CD4-positive, alpha-beta T cell treated with Interleukin-10 for 1 hour (primary cell): Measurements from ENCODE around the gene PHC2.

Experiments
- DNase-seq: peaks from one replicate; pipeline ENCODE4 v3.0.0-alpha.2; 2020

The PHC2 gene

DNA sequence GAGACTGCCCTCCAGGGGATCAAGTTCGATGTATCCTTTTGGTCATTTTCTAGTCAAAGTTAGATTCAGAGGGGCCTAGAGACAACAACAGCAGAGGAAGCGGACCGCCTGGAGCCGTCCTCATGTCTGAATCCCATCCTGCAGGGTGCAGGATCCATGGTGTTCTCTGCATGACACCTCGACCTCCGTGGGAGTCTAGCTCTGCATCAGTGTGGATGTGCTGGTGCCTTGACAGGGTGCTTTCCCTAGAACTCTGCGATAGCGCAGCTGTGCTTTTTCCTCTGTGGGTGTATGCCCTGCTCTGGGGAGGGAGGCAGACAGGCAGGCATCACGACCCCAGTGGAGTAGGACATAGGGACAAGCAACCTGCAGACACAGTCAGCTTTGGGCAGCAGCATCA, 61.8 kb downstream of the PHC2 start:
- DNase-seq, result no peak

DNA sequence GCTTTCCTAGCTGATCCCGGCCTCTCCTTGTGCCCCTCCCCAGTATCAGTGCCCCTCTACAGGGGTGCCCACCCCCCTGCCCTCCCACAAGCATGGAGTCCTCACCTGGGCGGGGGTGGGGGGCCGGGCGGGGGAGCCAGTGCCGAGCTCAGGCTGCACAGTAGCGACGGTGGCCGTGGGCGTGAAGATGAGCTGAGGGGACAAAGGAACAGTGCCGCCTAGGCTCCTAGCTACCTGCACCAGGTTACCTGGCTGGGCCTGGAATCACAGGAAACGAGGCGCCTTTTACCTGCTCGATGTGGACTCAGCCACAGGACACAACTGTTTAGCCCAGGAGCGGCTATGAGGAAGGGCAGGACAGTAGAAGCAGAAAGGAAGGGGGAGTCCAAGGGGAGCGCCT, 62.5 kb downstream of the PHC2 start:
- no peak for DNase-seq

DNA sequence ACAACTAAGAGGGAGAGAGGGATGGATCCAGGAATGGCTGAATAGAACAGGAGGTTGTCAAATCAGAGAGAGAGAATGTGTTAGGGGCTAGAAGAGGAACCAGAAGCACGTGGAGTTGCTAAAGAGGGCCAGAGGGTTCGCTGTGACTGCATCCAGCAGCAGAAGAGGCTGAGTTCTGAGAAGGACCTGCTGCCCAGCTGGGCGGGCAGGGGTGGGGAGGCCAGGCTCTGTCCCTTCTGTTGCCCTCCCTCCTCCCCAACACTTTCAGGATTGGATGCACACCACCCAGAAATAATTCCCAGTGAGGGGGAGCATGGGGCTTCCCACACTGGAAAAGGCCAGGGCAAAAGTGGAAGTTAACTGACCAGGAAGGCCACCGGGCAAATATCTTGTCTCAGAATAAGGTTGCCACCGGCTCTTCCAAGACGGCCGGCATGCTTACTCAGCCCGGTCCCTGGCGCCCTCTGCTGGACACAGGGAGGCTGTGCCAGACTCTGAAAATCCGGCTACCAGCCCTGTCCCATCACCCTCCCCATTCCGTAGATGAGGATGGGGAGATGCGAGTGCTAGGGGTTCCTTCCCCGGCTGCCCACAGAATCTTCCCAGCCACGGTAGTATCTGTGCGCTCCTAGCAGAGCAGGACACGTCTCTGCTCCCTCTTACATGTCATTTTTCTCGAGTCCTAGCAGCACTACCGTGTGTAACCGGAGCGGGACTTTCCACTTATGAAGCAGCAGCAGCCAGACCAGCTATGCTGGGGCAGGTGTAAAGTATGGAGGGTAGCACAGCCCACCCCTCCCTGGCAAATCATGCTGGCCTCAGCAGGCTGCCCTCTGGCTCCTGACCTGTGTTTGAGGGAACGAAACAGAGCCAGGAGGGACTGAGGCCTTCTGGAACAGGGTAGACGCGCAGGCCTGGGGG, 63.1 kb downstream of the PHC2 start:
- peak; percentile 86 for DNase-seq

DNA sequence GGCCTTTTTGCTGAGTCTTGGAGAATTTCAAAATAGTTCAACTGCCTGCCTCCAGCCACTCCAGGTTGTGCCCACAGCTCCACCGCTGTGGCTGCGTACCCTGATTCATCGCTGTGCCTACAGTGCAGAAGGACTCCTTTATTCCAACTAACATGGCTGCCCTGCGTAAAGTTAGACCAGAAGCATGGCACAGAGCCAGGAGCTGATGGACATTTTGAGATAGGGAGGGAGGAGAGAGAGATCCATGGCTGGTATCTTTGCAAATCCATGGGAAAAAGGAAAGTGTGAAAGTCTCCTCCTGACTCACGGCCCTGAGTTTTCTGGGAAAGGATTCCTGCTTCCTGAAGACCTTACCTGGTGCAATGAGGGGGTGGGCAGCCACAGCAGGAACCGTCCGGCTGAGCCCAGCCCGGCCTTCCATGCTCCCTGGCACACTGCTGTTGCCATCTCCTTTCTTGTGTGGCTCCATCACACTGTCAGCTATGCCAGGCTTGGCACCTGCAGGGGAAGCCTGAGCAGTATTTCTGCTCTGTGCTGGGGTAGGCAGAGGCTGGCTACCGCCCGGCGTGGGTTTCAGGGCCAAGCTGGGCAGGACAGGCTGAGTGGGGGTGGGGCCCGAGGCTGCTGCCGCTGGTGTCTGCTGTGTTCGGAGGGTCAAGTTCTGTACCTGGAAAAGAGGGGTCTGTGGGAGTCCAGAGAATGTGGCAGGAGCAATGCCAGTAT, 64.0 kb downstream of the PHC2 start:
- DNase-seq, result no peak

DNA sequence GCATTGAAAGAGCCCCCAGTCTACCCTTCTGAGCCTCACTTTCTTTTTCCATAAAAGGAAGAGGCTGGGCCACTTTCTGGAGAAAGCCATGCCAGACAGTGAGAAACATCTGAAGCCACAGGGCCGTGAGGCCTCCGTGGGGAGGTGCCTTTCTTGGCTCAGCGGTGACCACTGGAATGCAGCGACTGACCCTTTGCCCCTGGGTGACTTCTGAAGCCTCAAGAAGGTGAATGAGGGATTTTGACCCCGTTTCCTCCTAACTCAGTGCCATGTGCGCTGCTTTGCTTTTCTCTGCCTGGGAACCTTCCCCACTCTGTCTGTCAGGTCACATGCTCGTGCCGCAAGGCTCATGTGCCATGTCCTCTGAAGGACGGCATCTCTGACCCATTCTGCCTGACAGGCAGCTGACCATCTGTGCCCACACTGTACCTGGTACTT, 65.3 kb downstream of the PHC2 start:
- DNase-seq, result no peak

DNA sequence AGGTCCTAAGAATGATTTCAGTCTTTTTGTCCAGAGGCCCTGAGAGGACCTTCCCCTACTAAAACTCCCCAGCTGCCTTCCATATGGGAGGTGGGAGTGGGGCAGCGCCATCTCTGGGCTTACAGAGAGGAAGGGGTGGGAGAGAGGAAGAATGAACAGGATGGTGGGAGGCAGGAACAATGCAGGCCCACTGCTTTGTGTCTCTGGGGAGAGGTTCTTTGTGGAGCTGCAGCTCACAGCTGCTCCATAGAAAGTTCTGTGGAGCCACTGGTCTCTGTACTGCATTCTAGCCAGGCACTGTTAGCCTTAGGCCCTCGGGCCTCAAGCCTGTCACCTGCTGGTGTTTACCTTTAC, 66.4 kb downstream of the PHC2 start:
- no peak for DNase-seq

DNA sequence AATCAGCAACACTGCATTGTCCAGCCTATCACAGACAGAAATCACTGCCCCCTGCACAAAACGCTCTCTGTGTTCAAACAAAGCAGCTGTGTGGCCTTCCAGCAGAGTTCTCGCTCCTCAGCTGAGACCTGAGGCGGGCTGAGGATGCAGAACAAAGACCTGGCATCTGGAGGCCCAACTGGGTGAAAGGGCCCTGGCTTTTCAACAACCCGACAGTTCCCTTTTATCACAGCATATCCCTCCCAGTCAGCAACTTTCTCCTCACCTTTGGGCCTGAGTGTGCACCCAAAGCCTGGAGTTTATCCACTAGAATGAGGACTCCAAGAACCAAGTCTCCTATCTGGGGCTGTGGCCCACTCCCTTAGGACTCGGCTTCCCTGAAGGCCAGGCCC, 67.4 kb downstream of the PHC2 start:
- no peak for DNase-seq

DNA sequence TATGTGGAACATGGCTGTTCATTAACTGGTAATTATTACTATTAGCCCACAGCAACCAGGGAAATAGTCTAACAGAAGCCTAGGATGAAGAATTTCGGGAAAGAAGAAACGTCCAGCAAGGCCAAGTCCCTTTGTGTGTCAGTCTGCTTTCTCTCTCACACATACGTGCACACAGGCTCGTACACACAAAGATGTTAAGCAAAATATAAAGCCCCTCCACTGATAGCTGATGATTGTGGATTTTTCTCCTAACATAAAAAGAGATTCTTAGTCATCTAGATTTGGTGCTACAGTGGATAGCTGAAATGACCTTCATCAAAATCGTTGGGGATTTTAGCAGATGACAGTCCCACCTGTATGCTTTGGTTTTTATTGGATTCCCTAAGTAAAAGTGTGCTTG, 67.9 kb downstream of the PHC2 start:
- DNase-seq, result no peak

DNA sequence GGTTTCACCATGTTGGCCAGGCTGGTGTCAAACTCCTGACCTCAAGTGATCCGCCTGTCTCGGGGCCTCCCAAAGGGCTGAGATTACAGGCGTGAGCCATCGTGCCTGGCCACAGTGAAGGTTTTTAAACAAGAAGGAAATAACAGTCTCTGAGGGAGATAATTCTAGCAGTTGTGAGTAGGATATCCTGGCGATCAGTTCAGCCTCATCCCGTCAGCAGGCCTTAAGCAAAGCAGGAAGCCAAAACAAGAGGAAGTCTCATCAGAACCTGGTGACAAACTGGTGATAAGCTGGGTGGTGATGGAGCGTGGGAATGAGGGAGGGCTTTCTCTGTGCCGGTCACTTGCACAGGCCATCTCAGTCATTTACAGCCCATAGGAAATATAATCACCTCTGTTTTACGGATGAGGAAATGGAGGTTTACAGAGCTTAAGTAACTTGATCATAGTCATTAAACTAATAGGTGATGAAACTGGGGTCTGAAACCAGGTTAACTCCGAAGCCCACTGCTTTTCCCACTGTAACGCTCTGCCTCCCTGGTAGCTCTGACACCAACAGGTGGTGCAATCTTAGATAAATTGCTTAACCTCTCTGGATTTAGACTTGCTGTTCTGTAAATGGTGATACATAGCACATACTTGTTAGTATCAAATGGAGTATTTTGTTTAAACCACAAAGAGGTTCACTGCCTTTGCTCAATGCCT, 69.2 kb downstream of the PHC2 start:
- no peak for DNase-seq

DNA sequence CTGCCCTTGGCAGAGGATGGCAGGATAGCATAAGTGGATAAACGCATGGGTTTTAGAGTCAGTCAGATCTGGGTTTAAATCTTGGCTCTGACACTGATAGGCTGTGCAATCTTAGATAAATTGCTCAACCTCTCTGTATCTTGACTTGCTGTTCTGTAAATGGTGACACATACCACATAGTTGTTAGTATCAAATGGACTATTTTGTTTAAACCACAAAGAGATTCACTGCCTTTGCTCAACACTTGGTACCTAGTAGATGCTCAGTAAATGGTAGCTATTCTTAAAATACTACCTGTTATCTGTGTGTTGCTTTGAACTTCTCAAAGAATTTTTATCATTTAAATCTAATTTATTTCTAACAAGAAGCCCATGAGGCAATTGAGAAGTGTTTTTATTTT, 70.5 kb downstream of the PHC2 start:
- no peak for DNase-seq

DNA sequence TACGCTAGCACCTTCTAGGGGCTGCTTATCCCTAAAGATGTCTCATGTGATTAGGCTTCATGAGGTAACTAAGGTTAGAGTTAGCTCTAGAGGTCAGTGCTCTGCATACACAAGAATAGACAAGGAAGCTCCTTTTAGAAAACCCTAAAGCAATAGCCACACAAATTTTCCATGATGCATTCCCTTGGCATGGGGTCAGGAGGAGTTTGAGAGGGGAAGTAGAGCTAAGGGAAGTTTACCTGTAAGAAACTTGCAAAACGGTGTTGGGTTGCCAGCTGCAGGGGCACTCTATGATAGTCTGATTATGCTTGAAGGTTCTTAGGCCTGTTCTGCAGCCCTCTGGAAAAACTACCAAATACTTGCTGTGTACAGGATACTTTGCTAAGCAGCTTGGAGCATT, 71.0 kb downstream of the PHC2 start:
- no peak for DNase-seq

DNA sequence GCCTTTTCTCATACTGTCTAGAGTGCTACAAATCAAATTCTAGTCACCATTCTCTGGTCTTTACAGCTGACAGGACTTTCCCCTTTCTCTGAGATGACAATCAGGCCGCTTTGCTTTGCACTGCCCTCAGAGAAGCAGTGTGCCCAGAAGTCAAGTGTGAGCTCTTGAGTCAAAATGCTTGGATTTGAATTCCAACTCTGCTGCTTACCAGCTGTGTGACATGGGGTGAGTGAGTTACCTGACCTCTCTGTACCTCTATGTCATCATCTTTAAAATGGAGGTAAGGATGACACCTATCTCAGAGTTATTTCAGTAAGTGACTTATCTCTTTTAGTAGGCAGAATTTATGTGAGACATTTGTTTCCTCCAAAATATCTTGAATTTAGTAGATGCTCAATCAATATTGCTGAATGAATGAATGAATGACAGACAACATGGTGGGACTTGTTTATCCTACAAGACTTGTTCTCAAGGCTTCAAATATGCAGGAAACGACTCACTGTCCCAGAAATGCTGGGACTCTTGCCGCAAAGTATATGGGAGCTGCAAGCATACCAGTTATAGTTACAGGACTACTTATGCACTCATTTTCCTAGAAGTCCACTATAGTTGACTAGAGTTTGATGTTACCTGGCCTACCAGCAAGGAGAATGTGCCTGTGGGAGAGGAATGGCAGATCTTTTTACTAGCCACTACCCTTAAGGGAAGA, 71.9 kb downstream of the PHC2 start:
- DNase-seq, result no peak

DNA sequence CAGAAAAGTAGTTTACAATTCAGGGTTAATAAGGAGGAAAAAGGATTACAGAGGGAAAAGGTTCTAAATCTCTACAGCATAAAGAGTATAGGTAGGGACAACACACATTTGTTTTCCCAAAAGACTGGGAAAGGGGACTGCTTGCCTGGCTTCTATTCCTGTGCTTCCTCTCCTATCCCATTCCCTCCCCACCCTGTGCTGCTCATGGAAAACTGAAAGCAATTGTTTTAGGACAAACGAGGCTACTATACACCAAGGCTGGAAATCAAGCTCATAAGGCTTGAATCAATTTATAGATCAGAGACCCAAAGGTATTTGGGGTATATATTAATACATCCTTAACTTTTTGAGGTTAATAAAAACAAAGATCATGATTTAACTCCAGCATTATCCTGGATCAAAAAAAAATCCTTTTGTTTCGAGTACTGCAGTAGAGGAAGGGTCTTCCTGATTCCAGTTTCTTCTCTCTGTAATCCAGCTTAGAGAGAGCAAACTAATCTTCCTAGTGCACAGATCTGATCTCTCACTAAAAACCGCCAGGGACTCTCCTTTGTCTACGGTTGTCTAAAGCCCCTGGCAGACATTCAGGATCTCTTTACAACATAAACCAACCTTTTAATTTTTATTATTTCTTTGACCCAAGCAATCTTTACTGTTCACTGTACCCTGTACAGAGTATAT, 72.6 kb downstream of the PHC2 start:
- no peak for DNase-seq

DNA sequence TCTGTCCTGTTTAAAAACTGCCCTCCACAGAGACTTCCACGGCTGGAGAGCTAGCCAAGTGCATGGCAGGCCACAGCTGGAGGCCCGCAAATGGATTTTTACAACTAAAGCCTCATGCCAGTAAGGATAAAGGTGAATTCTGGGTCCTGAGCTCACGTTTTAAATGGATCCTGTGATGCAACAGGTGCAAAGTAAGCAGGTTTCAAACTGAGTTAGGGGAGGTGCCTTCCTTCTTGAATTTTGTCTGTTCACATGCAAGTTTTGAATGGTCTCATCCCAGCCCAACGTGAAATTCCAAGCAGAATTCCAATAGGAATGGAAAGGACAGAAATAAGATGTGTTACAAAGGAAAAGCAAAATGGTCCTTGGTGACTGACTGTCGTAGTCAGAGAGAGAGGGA, 73.8 kb downstream of the PHC2 start:
- DNase-seq, result no peak

DNA sequence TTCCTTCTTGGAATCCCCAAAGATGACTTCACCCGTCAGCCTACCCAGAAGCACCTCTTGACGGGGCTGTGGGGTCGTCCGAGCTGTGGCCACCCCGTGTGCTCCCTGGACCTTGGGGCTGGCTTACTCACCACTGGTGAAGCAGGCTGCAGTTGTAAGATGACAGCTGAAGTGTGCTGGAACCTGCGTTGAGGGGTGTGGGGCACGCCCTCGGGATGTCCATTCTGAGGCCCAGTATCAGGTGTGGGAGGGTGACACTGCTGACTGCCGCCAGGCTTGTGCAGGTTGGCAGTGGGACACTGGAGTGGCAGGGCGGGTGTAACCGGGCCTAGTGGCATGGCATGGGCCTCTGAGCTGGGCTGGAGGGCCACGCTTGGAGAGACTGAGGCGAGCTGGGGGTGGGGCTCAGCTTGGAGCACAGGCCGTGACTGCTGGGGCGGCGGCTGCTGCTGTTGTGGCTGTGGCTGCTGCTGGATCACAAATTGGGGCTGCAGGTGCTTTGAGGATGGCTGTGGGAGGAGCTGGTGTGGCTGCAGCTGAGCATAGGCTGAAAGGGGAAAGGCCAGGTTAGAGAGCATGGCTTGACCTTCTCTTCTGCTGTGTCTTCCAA, 76.1 kb downstream of the PHC2 start:
- no peak for DNase-seq

DNA sequence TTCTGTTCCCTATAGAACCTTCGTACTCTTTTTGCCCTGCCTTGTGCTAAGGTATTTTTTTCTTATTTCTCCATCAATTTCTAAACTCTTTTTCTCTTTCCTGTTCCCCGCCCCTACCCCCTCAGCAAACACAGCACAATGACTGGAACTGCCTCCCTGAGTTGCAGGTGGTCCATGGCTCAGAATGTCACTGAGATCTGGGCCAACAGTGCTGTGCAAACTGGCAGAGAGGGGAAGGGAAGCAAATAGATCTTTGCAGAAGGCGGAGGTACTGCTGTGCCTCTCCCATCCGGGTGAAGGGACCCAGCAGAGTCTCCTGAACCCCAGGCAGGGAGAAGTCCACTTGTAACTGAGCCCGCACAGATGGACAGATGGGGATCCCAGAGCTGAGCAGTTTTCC, 77.4 kb downstream of the PHC2 start:
- DNase-seq, result no peak

DNA sequence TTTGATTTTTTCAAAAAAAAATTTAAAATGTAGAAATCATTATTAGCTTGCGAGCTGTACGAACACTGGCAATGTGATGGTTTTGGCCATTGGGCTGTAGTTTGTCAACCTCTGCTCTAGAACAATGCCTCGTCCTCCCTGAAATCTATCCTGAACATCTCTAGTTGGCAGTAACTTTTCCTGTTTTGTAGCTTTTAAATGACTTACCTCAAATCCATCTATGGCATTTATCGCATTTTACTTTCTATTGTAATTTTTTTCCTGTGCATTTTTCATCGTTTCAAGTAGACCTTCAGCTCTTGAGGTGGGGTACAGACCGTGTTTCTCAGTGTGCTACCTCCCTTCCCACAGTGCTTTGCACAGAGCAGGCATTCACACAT, 79.6 kb downstream of the PHC2 start:
- DNase-seq, result no peak

DNA sequence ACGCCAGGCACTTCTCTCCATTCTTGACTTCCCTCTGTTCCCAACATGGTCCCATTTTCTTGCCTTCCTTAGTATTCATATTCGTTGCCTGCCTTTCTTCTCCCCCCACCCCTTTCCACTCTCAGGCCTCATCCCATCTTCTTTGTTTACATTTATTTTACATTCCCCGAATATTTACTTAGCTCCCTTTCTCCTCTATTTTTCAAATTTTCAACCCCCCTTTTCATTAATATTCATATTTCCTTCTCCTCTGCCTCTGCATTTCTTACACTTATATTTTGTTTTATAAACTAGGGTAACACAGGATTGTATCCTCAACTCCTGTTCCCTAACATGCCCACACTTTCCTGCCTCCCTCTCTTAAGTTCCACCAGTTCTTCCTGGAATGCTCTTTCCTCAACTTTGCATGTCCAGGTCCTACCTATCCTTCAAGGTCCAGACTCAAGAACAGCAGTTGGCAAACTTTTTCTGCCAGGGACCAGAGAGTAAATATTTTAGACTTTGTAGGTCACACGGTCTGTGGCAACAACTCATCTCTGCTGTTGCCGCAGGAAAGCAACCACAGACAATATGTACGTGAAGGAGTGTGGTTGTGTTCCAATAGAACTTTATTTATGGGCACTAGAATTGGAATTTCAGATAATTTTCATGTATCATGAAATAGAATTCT, 80.1 kb downstream of the PHC2 start:
- no peak for DNase-seq

DNA sequence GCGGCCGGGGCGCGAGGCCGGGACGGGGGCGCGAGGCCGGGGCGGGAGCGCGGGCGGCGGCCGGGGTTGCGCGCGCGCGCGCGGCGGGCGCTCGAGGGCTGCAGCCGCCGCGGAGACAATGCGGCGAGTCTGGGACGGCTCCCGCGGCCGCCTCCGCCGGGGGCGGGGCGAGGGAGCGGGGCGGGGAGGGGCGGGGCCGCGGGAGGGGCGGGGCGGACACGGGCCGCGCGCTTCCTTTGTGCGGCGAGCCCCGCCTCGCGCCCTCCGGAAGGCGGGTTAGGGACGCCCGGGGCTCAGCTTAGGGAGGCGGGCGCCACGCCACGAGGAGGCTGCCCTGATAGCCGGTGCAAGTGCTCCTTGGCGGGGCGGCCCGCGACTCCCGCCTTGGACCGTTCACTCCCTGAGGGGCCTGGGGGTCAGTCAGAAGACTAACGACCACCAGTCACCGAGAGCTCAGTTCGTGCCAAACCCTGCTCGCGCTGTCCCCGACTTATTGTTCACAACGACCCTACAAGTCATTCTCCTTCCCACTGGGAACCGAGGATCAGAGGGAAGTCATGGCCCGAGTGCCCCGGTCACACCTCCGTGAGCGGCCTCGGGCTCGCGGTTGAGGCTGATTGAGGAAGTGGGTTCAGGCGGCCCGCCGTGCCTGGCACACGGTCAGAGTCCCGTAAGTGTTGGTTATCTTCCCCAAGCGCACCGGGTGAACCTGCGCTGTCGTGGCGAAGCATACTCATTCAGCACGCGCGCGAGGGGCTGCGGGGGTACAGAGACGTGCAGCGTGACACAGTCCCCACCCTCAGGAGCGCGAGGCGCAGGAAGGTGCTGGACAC, 80.9 kb downstream of the PHC2 start:
- peak; percentile 86 for DNase-seq

DNA sequence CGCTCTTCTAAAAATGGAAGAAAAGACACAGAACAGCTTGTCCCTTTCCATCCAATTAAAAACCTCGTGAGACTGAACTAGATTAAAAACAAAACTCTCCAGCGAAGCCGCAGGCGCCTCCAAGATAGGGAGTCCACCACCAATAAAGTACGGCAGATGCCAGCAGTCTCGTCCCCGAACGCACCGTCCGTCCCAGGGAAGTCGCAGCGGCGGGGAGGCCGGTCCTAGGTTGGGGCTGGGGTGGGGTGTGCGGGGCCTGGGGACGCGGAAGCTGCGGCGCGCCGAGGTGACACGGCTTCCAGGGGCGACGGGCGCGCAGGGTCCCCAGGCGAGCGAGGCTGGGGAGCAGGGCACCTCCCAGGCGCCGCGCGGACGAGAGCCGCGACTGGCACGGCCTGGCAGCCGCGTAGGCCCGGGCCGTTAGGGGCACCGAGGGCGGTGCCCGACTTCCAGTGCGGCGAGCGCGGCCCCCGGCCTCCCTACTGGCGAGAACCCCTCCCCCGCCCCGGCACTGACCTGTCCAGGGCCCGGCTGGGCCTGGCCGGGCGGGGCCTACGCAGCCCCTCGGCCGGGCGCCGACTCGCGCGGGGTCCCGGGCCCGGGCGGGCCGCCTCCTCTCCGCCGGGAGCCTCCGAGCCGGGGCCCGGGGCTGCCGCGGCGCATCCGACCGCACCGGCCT, 81.7 kb downstream of the PHC2 start:
- peak; percentile 46 for DNase-seq
